ENCODE results near the gene CNR1. TPM values are rescaled to one million over a fixed set of nuclear protein-coding genes. Genes with fewer than 3 reads are reported as not detected.

CNR1 gene
- total and polyA plus RNA-seq, 2 donors (not counting 3 experiments of a cell fraction or from before 2014, with no cell fraction given), result 0.06 TPM; not detected in 1

DNA sequence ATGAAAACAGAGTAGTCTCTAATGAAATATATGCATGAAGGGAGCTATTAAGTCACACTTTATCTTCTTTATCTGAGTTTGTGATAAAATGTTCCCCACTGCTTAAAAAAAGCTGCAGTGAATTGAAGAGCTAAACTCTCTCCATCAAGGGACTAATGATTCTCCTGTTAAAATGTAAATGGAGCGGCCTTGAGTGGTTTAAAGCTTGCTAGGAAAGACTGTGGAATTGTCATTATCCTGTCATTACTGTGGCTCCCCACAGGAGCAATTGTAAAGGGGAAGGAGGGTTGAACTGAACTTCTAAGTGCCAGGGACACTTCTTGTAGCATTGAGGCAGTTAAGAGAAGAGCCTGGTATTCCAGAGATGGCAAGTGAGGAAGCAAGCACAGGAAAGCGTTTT, 17.3 kb upstream of the CNR1 start:
- no peak for DNase-seq (ENCODE audit: low read depth, low spot score)
- CTCF ChIA-PET, result no interaction called here
- no peak overlapping the region for H2AFZ ChIP-seq (ENCODE audit: low read depth, low read length)
- FAIRE-seq, result no peak
- H3K4me2 ChIP-seq (ENCODE audit: insufficient read depth, low read length), result no peak overlapping the region
- H3K4me1 ChIP-seq (ENCODE audit: control insufficient read depth, extremely low read depth, insufficient read depth, low read length), result no peaks in the 10 kb centered on the region
- no peak for TF ChIP-seq POLR2AphosphoS5 (IDR thresholded peaks at IDR 0.05; ENCODE audit: insufficient read depth, low read depth, low read length)
- TF ChIP-seq, protein P1, sequence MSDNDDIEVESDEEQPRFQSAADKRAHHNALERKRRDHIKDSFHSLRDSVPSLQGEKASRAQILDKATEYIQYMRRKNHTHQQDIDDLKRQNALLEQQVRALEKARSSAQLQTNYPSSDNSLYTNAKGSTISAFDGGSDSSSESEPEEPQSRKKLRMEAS (IDR thresholded peaks at IDR 0.05; ENCODE audit: insufficient read depth, insufficient read length), result no peak
- no peak for TF ChIP-seq GATA2 (IDR thresholded peaks at IDR 0.05; ENCODE audit: insufficient read depth, insufficient read length, low read depth, low read length)
- TF ChIP-seq POLR2A (IDR thresholded peaks at IDR 0.05; ENCODE audit: low read depth, low read length), result no peak
- no peak for TF ChIP-seq EZH2 (IDR thresholded peaks at IDR 0.05; ENCODE audit: borderline replicate concordance, low read depth, low read length, severe bottlenecking)
- TF ChIP-seq, protein P2, sequence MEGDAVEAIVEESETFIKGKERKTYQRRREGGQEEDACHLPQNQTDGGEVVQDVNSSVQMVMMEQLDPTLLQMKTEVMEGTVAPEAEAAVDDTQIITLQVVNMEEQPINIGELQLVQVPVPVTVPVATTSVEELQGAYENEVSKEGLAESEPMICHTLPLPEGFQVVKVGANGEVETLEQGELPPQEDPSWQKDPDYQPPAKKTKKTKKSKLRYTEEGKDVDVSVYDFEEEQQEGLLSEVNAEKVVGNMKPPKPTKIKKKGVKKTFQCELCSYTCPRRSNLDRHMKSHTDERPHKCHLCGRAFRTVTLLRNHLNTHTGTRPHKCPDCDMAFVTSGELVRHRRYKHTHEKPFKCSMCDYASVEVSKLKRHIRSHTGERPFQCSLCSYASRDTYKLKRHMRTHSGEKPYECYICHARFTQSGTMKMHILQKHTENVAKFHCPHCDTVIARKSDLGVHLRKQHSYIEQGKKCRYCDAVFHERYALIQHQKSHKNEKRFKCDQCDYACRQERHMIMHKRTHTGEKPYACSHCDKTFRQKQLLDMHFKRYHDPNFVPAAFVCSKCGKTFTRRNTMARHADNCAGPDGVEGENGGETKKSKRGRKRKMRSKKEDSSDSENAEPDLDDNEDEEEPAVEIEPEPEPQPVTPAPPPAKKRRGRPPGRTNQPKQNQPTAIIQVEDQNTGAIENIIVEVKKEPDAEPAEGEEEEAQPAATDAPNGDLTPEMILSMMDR (IDR thresholded peaks at IDR 0.05; ENCODE audit: extremely low read depth in 1 of 2, insufficient read depth in 1 of 2, low read depth in 1 of 2, low read length in 2 of 2), result no peak
- TF ChIP-seq FOS (IDR thresholded peaks at IDR 0.05; ENCODE audit: borderline replicate concordance, insufficient read depth, low read length), result no peak
- no peak for TF ChIP-seq MYC (IDR thresholded peaks at IDR 0.05; ENCODE audit: low read depth, low read length)
- TF ChIP-seq JUN (IDR thresholded peaks at IDR 0.05; ENCODE audit: borderline replicate concordance, insufficient read depth, insufficient read length, low read depth), result no peak
- no peaks in the 10 kb centered on the region for H3K27me3 ChIP-seq (ENCODE audit: control insufficient read depth in 2 of 2, insufficient read depth in 2 of 2, low read length in 2 of 2)
- no peaks in the 10 kb centered on the region for H4K20me1 ChIP-seq (replicated peaks; ENCODE audit: control insufficient read depth, extremely low read depth, insufficient read depth, low read length)
- POLR2A ChIA-PET, result no interaction called here
- H3K79me2 ChIP-seq (ENCODE audit: control insufficient read depth, insufficient read depth, low read length), result no peaks in the 10 kb centered on the region
- no peaks in the 10 kb centered on the region for H3K9me3 ChIP-seq (replicated peaks; ENCODE audit: control insufficient read depth, insufficient read depth, low read length)
- H3K9ac ChIP-seq (replicated peaks; ENCODE audit: extremely low read depth, insufficient read depth, low read length), result no peak overlapping the region
- H3K4me3 ChIP-seq (replicated peaks in 1 of 3; ENCODE audit: insufficient read depth in 1 of 3, low read depth in 1 of 3, low read length in 3 of 3), result no peak overlapping the region
- dilution Hi-C loops (cut with MboI; ENCODE audit: extremely low pct_ligation_motif_present, low sequenced_read_pairs), result no loop called here
- BruUV-seq (replicated peaks), result no TSS peak
- H3K36me3 ChIP-seq (ENCODE audit: control insufficient read depth in 2 of 2, extremely low read depth in 1 of 2, insufficient read depth in 2 of 2, low read length in 2 of 2), result no peaks in the 10 kb centered on the region
- intact Hi-C loops (cut with micrococcal nuclease), result no loop called here
- H3K9me1 ChIP-seq (replicated peaks; ENCODE audit: control insufficient read depth, extremely low read depth, insufficient read depth, low read length), result no peaks in the 10 kb centered on the region
- no peak overlapping the region for H3K27ac ChIP-seq (ENCODE audit: insufficient read depth, low read depth, low read length)
